CD14-positive monocyte (primary cell): ENCODE data around the gene FH. TPM values are rescaled to one million over a fixed set of nuclear protein-coding genes. Genes with fewer than 3 reads are reported as not detected.

Experiments used
- DNase-seq, 3 donors: peaks; one replicate each; pipeline ENCODE4 v3.0.0-alpha.2; 2011 to 2022
- H2AFZ ChIP-seq: 2 replicates; pipeline ENCODE4 v1.6.0; 2012; ENCODE audit warnings: mild to moderate bottlenecking, low read depth, low read length, inconsistent platforms; ENCODE audit not compliant: insufficient read depth, poor library complexity, severe bottlenecking
- H3K27ac ChIP-seq, 2 donors: 1 replicate in 1 of 2; 2 replicates in 1 of 2; pipeline ENCODE4 v1.5.1; 2012 to 2013; ENCODE audit warnings: low read length in 2 of 2, control low read depth in 1 of 2, inconsistent platforms in 1 of 2, low read depth in 1 of 2, mild to moderate bottlenecking in 1 of 2
- H3K27me3 ChIP-seq, 2 donors: one replicate each; pipeline versions ENCODE4 v1.6.0 to v1.6.1; 2011 to 2013; ENCODE audit warnings: low read length in 2 of 2; ENCODE audit not compliant: control insufficient read depth in 2 of 2, insufficient read depth in 2 of 2
- H3K36me3 ChIP-seq, 2 donors: replicated peaks in 1 of 2; 1 replicate in 1 of 2; 2 replicates in 1 of 2; pipeline versions ENCODE4 v1.5.1 to v1.6.1; 2012 to 2013; ENCODE audit warnings: low read length in 2 of 2, control low read depth in 1 of 2, inconsistent platforms in 1 of 2, mild to moderate bottlenecking in 1 of 2; ENCODE audit not compliant: insufficient read depth in 2 of 2, control insufficient read depth in 1 of 2
- H3K4me1 ChIP-seq, 2 donors: 1 replicate in 1 of 2; 2 replicates in 1 of 2; pipeline versions ENCODE4 v1.5.1 to v1.6.1; 2012 to 2013; ENCODE audit warnings: low read length in 2 of 2, control low read depth in 1 of 2, inconsistent platforms in 1 of 2, mild to moderate bottlenecking in 1 of 2, moderate library complexity in 1 of 2; ENCODE audit not compliant: insufficient read depth in 2 of 2, control insufficient read depth in 1 of 2
- H3K4me2 ChIP-seq: replicated peaks from 2 replicates; pipeline ENCODE3; 2012; ENCODE audit warnings: low read length, moderate library complexity, mild to moderate bottlenecking; ENCODE audit not compliant: poor library complexity, severe bottlenecking; ENCODE audit errors: extremely low read depth
- H3K4me3 ChIP-seq, 3 experiments: fragments of 200-600 bp in 1 of 3; sonication (generic) in 1 of 3; replicated peaks in 1 of 3; 1 replicate in 2 of 3; 2 replicates in 1 of 3; pipeline ENCODE4 v1.5.1; 2011 to 2013; ENCODE audit warnings: low read length in 3 of 3, mild to moderate bottlenecking in 3 of 3, control low read depth in 2 of 3, low read depth in 2 of 3, inconsistent platforms in 1 of 3, moderate library complexity in 1 of 3
- H3K79me2 ChIP-seq: 2 replicates; pipeline ENCODE4 v1.6.0; 2012; ENCODE audit warnings: mild to moderate bottlenecking, control low read depth, inconsistent platforms, low read length, moderate library complexity; ENCODE audit not compliant: insufficient read depth
- H3K9ac ChIP-seq: 2 replicates; pipeline ENCODE4 v1.6.0; 2017; ENCODE audit warnings: low read length, mild to moderate bottlenecking; ENCODE audit not compliant: insufficient read depth, poor library complexity, severe bottlenecking
- H3K9me3 ChIP-seq, 2 donors: replicated peaks in 1 of 2; 1 replicate in 1 of 2; 2 replicates in 1 of 2; pipeline versions ENCODE4 v1.5.1 to v1.6.1; 2012 to 2013; ENCODE audit warnings: low read length in 2 of 2, control low read depth in 1 of 2; ENCODE audit not compliant: control insufficient read depth in 1 of 2, insufficient read depth in 1 of 2
- H4K20me1 ChIP-seq: 2 replicates; pipeline ENCODE4 v1.6.0; 2012; ENCODE audit warnings: mild to moderate bottlenecking, low read length, control low read depth, moderate library complexity; ENCODE audit not compliant: insufficient read depth
- H3K27ac Mint-ChIP-seq, 7 donors: one replicate each; pipeline ENCODE4 v1.8.0; 2020; ENCODE audit warnings: mild to moderate bottlenecking in 7 of 7, mixed read lengths in 7 of 7, moderate library complexity in 6 of 7, inconsistent platforms in 2 of 7
- H3K27me3 Mint-ChIP-seq, 3 donors: one replicate each; pipeline ENCODE4 v1.8.0; 2021 to 2022; ENCODE audit warnings: low read depth in 3 of 3, mild to moderate bottlenecking in 3 of 3, mixed read lengths in 3 of 3, moderate library complexity in 3 of 3, inconsistent platforms in 1 of 3
- H3K36me3 Mint-ChIP-seq, 2 donors: one replicate each; pipeline ENCODE4 v1.8.0; 2020; ENCODE audit warnings: mixed read lengths in 2 of 2, inconsistent platforms in 1 of 2, mild to moderate bottlenecking in 1 of 2
- H3K4me1 Mint-ChIP-seq: one replicate; pipeline ENCODE4 v1.8.0; 2020; ENCODE audit warnings: mild to moderate bottlenecking, mixed read lengths
- H3K4me3 Mint-ChIP-seq, 2 donors: one replicate each; pipeline ENCODE4 v1.8.0; 2020; ENCODE audit warnings: mild to moderate bottlenecking in 2 of 2, mixed read lengths in 2 of 2, moderate library complexity in 1 of 2
- H3K9me3 Mint-ChIP-seq, 7 donors: one replicate each; pipeline ENCODE4 v1.8.0; 2020 to 2022; ENCODE audit warnings: mixed read lengths in 7 of 7, mild to moderate bottlenecking in 6 of 7, moderate library complexity in 6 of 7, inconsistent platforms in 2 of 7
- CTCF ChIP-seq: fragments of 200-600 bp; IDR thresholded peaks from one replicate; pipeline ENCODE4 v1.8.0; 2022; ENCODE audit warnings: antibody characterized with exemption, mild to moderate bottlenecking
- WGBS: methylation state at CpG from one replicate; pipeline ENCODE4 v1.1.5; 2013; ENCODE audit warnings: missing lambda C conversion rate; ENCODE audit not compliant: insufficient coverage; 5-methylcytosine and 5-hydroxymethylcytosine counted together
- intact Hi-C, 2 donors: fragments of 100-400 bp; cut with micrococcal nuclease; formaldehyde crosslinking; loops; one replicate each; pipeline versions ENCODE4 v1.15.0 to v1.15.1; 2023
- polyA plus RNA-seq, 3 donors: library from polyadenylated mRNA; depleted of rRNA in 1 of 3; unstranded in 2 of 3; stranded (reverse) in 1 of 3; fragments of 300-500 nt in 2 of 3; fragments of >200 nt in 1 of 3; fragmentation: Illumina TruSeq in 2 of 3; gene quantifications; 1 replicate in 2 of 3; 2 replicates in 1 of 3; pipeline ENCODE4 v1.2.3, GENCODE V29; 2012 to 2021

The FH gene
- polyA plus RNA-seq, 3 donors = 21.1 to 34.9 (median 32.5) TPM

DNA sequence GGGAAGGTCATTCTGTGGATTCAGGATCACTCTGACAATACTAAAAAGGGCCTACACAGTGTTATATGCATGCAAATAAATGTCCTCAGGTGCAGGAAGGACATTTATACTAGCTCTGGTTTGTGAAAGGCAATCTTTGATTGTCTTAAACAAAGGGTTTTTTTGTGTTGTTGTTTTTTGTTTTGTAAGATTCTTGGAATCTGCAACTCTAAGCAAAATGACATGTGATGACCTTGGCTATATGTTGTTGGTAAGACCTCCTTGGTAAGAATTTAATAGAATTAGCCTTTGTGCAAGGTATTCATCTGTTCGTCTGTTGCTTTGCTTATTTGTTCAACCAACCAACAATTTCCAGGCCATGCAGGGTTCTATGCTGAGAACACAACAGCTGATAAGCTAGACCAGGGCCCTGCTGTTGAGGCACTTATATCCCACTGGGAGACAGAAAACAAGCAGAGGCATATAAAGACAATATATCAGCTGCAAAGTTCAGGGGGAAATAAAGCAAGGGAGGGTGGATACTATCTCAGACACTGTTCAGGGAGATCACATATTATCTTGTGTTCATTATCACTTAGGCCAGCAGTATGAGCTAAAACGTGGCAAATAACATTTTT, 60.3 kb downstream of the FH start:
- Mint-ChIP-seq H3K36me3 (no peaks in the 10 kb centered on the region), H3K4me3 (no peak overlapping the region), H3K9me3 (peaks cover 0 to 7% (median 3%) of the 10 kb centered on the region in 7 donors), H3K4me1 (no peaks in the 10 kb centered on the region), H3K27ac (no peak overlapping the region), H3K27me3 (peaks cover 2 to 3% (median 2%) of the 10 kb centered on the region in 3 donors)
- no peak overlapping the region for H3K4me3 ChIP-seq
- H3K9me3 ChIP-seq = no peaks in the 10 kb centered on the region
- no CpG with 5 or more reads among the region's 2 CpGs for WGBS
- no peak overlapping the region for H3K9ac ChIP-seq
- H3K4me2 ChIP-seq = no peak overlapping the region
- H3K36me3 ChIP-seq = no peaks in the 10 kb centered on the region
- intact Hi-C loops = no loop called here
- no peak for DNase-seq
- no peaks in the 10 kb centered on the region for H3K27me3 ChIP-seq
- no peak overlapping the region for H3K27ac ChIP-seq
- no peaks in the 10 kb centered on the region for H3K4me1 ChIP-seq
- H2AFZ ChIP-seq = no peak overlapping the region
- no peaks in the 10 kb centered on the region for H4K20me1 ChIP-seq
- no peaks in the 10 kb centered on the region for H3K79me2 ChIP-seq
- no peak for TF ChIP-seq CTCF

GRCh38 chr1:241457421-241457820, 62.1 kb downstream of the FH start:
- Histone ChIP-seq H3K9ac (no peak overlapping the region), H3K27ac (no peak overlapping the region), H3K4me2 (no peak overlapping the region), H3K27me3 (no peaks in the 10 kb centered on the region), H4K20me1 (no peaks in the 10 kb centered on the region), H2AFZ (no peak overlapping the region), H3K4me3 (no peak overlapping the region), H3K9me3 (no peaks in the 10 kb centered on the region), H3K4me1 (no peaks in the 10 kb centered on the region), H3K36me3 (no peaks in the 10 kb centered on the region), H3K79me2 (no peaks in the 10 kb centered on the region)
- no peak for DNase-seq
- no peaks in the 10 kb centered on the region for H3K36me3 Mint-ChIP-seq
- no peaks in the 10 kb centered on the region for H3K4me1 Mint-ChIP-seq
- H3K4me3 Mint-ChIP-seq = no peak overlapping the region
- peaks cover 0 to 5% (median 3%) of the 10 kb centered on the region in 7 donors for H3K9me3 Mint-ChIP-seq
- H3K27me3 Mint-ChIP-seq = peaks cover 1 to 2% (median 2%) of the 10 kb centered on the region in 3 donors
- no peak for TF ChIP-seq CTCF
- H3K27ac Mint-ChIP-seq = no peak overlapping the region
- intact Hi-C loops = no loop called here
